K562 (cell line): ENCODE data around the gene CACNA1C. TPM values are rescaled to one million over a fixed set of nuclear protein-coding genes. Genes with fewer than 3 reads are reported as not detected.

Experiments
- ATAC-seq: fragments of 200-7000 bp; cut with Tn5 transposase; 3 replicates; pipeline ENCODE4 v1.9.1; 2020; ENCODE audit warnings: moderate library complexity
- BruUV-seq: library from RNA; stranded (reverse); fragments of 400-500 nt; replicated peaks from 2 replicates; lab custom pipeline; 2021; lab: Mats Ljungman, UMichigan
- CTCF ChIA-PET: fragments of 300-600 bp; formaldehyde crosslinking; extraction: SDS; loops from one replicate; lab custom pipeline; 2021; ENCODE audit warnings: low intra/inter-chr PET ratio; lab: Yijun Ruan, JAX
- POLR2A ChIA-PET: fragments of 300-600, 350-650 bp; sonication (Branson Sonifier 250); formaldehyde crosslinking; extraction: SDS; loops from one replicate; lab custom pipeline; 2021; ENCODE audit warnings: antibody characterized with exemption, inconsistent platforms; lab: Yijun Ruan, JAX
- DNase-seq, 4 experiments: peaks; one replicate each; pipeline versions ENCODE4 v3.0.0 to v3.0.0-alpha.2; 2011 to 2018; ENCODE audit warnings: low spot score in 3 of 4, mixed read lengths in 3 of 4; ENCODE audit errors: extremely low read depth in 1 of 4
- FAIRE-seq: peaks from 2 replicates; lab custom pipeline; 2011; peaks lifted over from hg19 to GRCh38; lab: Jason Lieb, UNC
- H2AFZ ChIP-seq: 2 replicates; pipeline ENCODE4 v1.6.0; 2011; ENCODE audit warnings: low read depth, low read length, control low read depth, inconsistent platforms
- H3K27ac ChIP-seq: fragments of 200-600 bp; 3 replicates; pipeline ENCODE4 v1.8.0; 2011; ENCODE audit warnings: low read depth, mild to moderate bottlenecking, control low read depth, inconsistent platforms, low read length, moderate library complexity, mixed read lengths; ENCODE audit errors: extremely low read depth
- H3K27me3 ChIP-seq, 2 experiments: fragments of 300-600 bp in 1 of 2; 2 replicates in 1 of 2; 3 replicates in 1 of 2; pipeline versions ENCODE4 v1.6.0 to v1.8.0; 2011; ENCODE audit warnings: inconsistent platforms in 2 of 2, low read length in 2 of 2, mild to moderate bottlenecking in 1 of 2, mixed read lengths in 1 of 2, moderate library complexity in 1 of 2; ENCODE audit not compliant: control insufficient read depth in 2 of 2, insufficient read depth in 2 of 2
- H3K36me3 ChIP-seq: fragments of 300-600 bp; 3 replicates; pipeline ENCODE4 v1.8.0; 2011; ENCODE audit warnings: mild to moderate bottlenecking, low read length, inconsistent platforms; ENCODE audit not compliant: control insufficient read depth, insufficient read depth
- H3K4me1 ChIP-seq, 2 experiments: fragments of 200-600 bp in 1 of 2; replicated peaks in 1 of 2; 2 replicates in 1 of 2; 3 replicates in 1 of 2; pipeline versions ENCODE4 v1.5.1 to v1.8.0; 2011; ENCODE audit warnings: inconsistent platforms in 2 of 2, low read length in 2 of 2, mild to moderate bottlenecking in 1 of 2, mixed read lengths in 1 of 2, moderate library complexity in 1 of 2; ENCODE audit not compliant: control insufficient read depth in 2 of 2, insufficient read depth in 2 of 2
- H3K4me2 ChIP-seq: 2 replicates; pipeline ENCODE4 v1.6.1; 2011; ENCODE audit warnings: low read length, control low read depth, inconsistent platforms, mixed read lengths; ENCODE audit not compliant: insufficient read depth
- H3K4me3 ChIP-seq: fragments of 200-600 bp; sonication (generic), shearing (Covaris generic); 2 replicates; pipeline ENCODE4 v1.5.1; 2016; ENCODE audit warnings: control low read depth, inconsistent platforms
- H3K79me2 ChIP-seq: fragments of 200-600 bp; 3 replicates; pipeline ENCODE4 v1.8.0; 2011; ENCODE audit warnings: low read length, inconsistent platforms; ENCODE audit not compliant: control insufficient read depth, insufficient read depth
- H3K9ac ChIP-seq, 2 experiments: 2 replicates each; pipeline versions ENCODE4 v1.6.0 to v1.6.1; 2011; ENCODE audit warnings: low read depth in 2 of 2, low read length in 2 of 2, control low read depth in 1 of 2, inconsistent platforms in 1 of 2, mild to moderate bottlenecking in 1 of 2, mixed read lengths in 1 of 2; ENCODE audit not compliant: insufficient read depth in 1 of 2
- H3K9me1 ChIP-seq: one replicate; pipeline ENCODE4 v1.6.0; 2011; ENCODE audit warnings: inconsistent platforms, mild to moderate bottlenecking, low read length, moderate library complexity; ENCODE audit not compliant: control insufficient read depth, insufficient read depth
- H3K9me3 ChIP-seq: replicated peaks from 2 replicates; pipeline ENCODE4 v1.5.1; 2011; ENCODE audit warnings: low read depth, low read length, inconsistent platforms; ENCODE audit not compliant: control insufficient read depth, insufficient read depth
- H4K20me1 ChIP-seq: replicated peaks from 2 replicates; pipeline ENCODE4 v1.6.1; 2011; ENCODE audit warnings: low read length, inconsistent platforms, mixed read lengths; ENCODE audit not compliant: control insufficient read depth, insufficient read depth
- DACH1 ChIP-seq: fragments of 450-650 bp; IDR thresholded peaks from 2 replicates; pipeline ENCODE4 v1.6.1; 2018; ENCODE audit not compliant: partially characterized antibody
- DDX20 ChIP-seq: fragments of 450-650 bp; IDR thresholded peaks from 2 replicates; pipeline ENCODE4 v1.6.1; 2016; ENCODE audit warnings: missing genetic modification characterization, low read depth, mild to moderate bottlenecking, missing compliant biosample characterization, moderate library complexity
- ETV6 ChIP-seq, 3 experiments: fragments of 150-350 bp in 1 of 3; sonication (generic) in 1 of 3; formaldehyde crosslinking in 1 of 3; IDR thresholded peaks; 2 replicates each; pipeline versions ENCODE4 v1.6.1 to v1.8.0; 2014 to 2022; ENCODE audit warnings: borderline replicate concordance in 2 of 3, low read depth in 2 of 3, antibody characterized with exemption in 1 of 3, low read length in 1 of 3, mild to moderate bottlenecking in 1 of 3, missing genetic modification reagents in 1 of 3
- KLF10 ChIP-seq: fragments of 250-450 bp; sonication (Bioruptor Pico); IDR thresholded peaks from 2 replicates; pipeline ENCODE4 v1.6.1; 2021; ENCODE audit warnings: matching md5 sums
- KLF13 ChIP-seq: fragments of 450-650 bp; IDR thresholded peaks from 2 replicates; pipeline ENCODE4 v1.6.1; 2016; ENCODE audit warnings: missing genetic modification characterization, low read depth, mild to moderate bottlenecking, missing compliant biosample characterization, moderate library complexity, borderline replicate concordance
- NONO ChIP-seq, 2 experiments: fragments of 200-400 bp in 1 of 2; fragments of 450-650 bp in 1 of 2; formaldehyde crosslinking in 1 of 2; IDR thresholded peaks; 2 replicates each; pipeline ENCODE4 v1.6.1; 2017; ENCODE audit warnings: low read depth in 2 of 2, mild to moderate bottlenecking in 2 of 2, moderate library complexity in 2 of 2, low read length in 1 of 2
- RBM22 ChIP-seq: fragments of 200-400 bp; formaldehyde crosslinking; IDR thresholded peaks from 2 replicates; pipeline ENCODE4 v1.6.1; 2018; ENCODE audit warnings: low read length, low read depth; ENCODE audit not compliant: poor library complexity, severe bottlenecking
- SMAD3 ChIP-seq: fragments of 450-650 bp; formaldehyde crosslinking; conservative IDR thresholded peaks from 2 replicates; pipeline ENCODE4 v1.4.0; 2020; ENCODE audit warnings: mild to moderate bottlenecking
- ZNF583 ChIP-seq: fragments of 250-450 bp; sonication (Bioruptor Pico); IDR thresholded peaks from 2 replicates; pipeline ENCODE4 v1.4.0; 2020
- WGBS: fragments of 100-300 bp; shearing (Covaris generic); methylation state at CpG from one replicate; pipeline ENCODE4 v1.1.6; 2016; ENCODE audit warnings: low coverage, mixed read lengths; ENCODE audit not compliant: insufficient coverage; ENCODE audit errors: missing lambda C conversion rate; 5-methylcytosine and 5-hydroxymethylcytosine counted together
- in situ Hi-C: fragments of 300-500 bp; cut with MboI; formaldehyde crosslinking; loops from 4 replicates; pipeline ENCODE4 v1.15.0; 2018; ENCODE audit warnings: inconsistent platforms, mixed read lengths
- intact Hi-C: fragments of 100-400 bp; cut with micrococcal nuclease; formaldehyde crosslinking; loops from 2 replicates; pipeline ENCODE4 v1.14.2; 2022
- polyA plus RNA-seq, 8 experiments: library from polyadenylated mRNA; depleted of rRNA in 4 of 8; stranded (reverse) in 5 of 8; unstranded in 3 of 8; fragments of >200 nt; fragmentation: Nextera tagmentation in 2 of 8; fragmentation: Illumina TruSeq in 1 of 8; extraction: Ambion mirVana in 2 of 8; extraction: Trizol in 1 of 8; gene quantifications; 2 replicates each; pipeline versions ENCODE4 v1.2.1 to v1.2.3, GENCODE V29; 2011 to 2014; ENCODE audit warnings: inconsistent platforms in 1 of 8, missing spikeins in 1 of 8
- total RNA-seq, 7 experiments: library from RNA; depleted of rRNA in 6 of 7; stranded (reverse); fragments of >200 nt in 6 of 7; fragmentation: Illumina TruSeq in 2 of 7; extraction: Trizol in 2 of 7; gene quantifications; 2 replicates each; pipeline versions ENCODE4 v1.2.1 to v1.2.3, GENCODE V29; 2011 to 2021; ENCODE audit warnings: low replicate concordance in 1 of 7
- TF ChIP-seq, protein P1 (sequence below): fragments of 450-650 bp; formaldehyde crosslinking; IDR thresholded peaks from 2 replicates; pipeline ENCODE4 v1.4.0; 2020; ENCODE audit warnings: mild to moderate bottlenecking, mixed read lengths

The CACNA1C gene
- total and polyA plus RNA-seq, 9 of the 15 experiments (the other 6 are each of a cell fraction or from before 2014, with no cell fraction given), result not detected

DNA sequence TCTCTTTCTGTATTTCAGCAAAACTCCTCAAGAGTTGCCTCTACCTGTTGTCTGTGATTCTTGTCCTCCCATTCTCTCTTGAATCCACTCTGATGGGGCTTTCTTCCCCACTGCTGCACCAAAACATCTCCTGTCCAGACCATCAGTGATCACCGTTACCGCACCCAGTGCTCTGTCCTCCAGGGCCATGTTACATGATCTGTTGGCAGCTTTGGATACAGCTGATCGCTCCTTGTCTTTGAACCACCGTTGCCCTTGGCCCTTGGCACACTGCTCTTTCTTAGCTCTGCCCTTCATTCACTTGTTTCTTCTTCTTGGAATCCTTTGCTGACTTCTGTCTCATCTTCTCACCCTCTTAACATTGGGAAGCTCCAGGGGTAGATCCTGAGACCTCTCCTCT, 408.3 kb downstream of the CACNA1C start:
- Histone ChIP-seq H3K4me2 (no peak overlapping the region), H3K4me1 (no peaks in the 10 kb centered on the region; a peak in 1 of 5 replicates), H2AFZ (no peak overlapping the region), H3K79me2 (no peaks in the 10 kb centered on the region), H3K9ac (no peak overlapping the region), H3K36me3 (no peaks in the 10 kb centered on the region), H3K9me1 (no peaks in the 10 kb centered on the region), H3K9me3 (no peaks in the 10 kb centered on the region), H3K27ac (no peak overlapping the region), H4K20me1 (no peaks in the 10 kb centered on the region), H3K27me3 (peaks cover 0 to 37% of the 10 kb centered on the region in 2 experiments; a peak in 3 of 5 replicates), H3K4me3 (no peak overlapping the region)
- CTCF ChIA-PET, result no interaction called here
- POLR2A ChIA-PET, result no interaction called here
- intact Hi-C loops (no loop called here), in situ Hi-C loops (no loop called here)
- ATAC-seq, result no peak
- FAIRE-seq, result no peak
- no TSS peak for BruUV-seq
- no peak for DNase-seq
- 0% methylated on average over 4 of the region's 4 CpGs for WGBS
- TF ChIP-seq ETV6 (IDR thresholded peaks at IDR 0.05; ENCODE audit: borderline replicate concordance in 1 of 2, low read depth in 2 of 2, low read length in 1 of 2), result no peak
- TF ChIP-seq ETV6 (CRISPR knock-in tag; IDR thresholded peaks at IDR 0.05; ENCODE audit: borderline replicate concordance), result no peak

DNA sequence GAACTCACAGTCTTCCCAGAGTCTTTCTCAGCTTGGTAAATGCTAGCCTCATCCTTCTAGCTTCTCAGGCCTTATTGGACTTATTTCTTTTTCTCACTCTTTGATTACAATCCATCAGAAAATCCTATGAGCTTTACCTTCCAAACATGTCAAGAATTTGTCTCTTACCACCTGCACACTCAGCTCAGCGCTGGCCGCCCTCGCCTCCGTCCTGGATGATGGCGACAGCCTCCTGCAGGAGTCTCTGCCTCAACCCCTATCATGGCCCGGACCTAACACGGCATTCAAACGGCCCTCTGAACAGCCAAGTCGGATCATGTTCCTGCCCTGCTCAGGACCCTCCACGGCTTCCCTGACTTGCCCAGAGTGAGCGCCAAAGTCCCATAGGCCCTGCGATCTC, 408.9 kb downstream of the CACNA1C start:
- BruUV-seq, result no TSS peak
- Histone ChIP-seq H3K9me1 (no peaks in the 10 kb centered on the region), H3K9me3 (no peaks in the 10 kb centered on the region), H3K36me3 (no peaks in the 10 kb centered on the region), H3K9ac (no peak overlapping the region), H4K20me1 (no peaks in the 10 kb centered on the region; the same call in 1 of the 2 replicates), H3K27ac (no peak overlapping the region), H3K4me3 (no peak overlapping the region), H2AFZ (no peak overlapping the region), H3K4me1 (no peaks in the 10 kb centered on the region; a peak in 1 of 5 replicates), H3K27me3 (peaks cover 0 to 39% of the 10 kb centered on the region in 2 experiments; a peak in 4 of 5 replicates), H3K79me2 (no peaks in the 10 kb centered on the region), H3K4me2 (no peak overlapping the region)
- FAIRE-seq (no peak), DNase-seq (no peak), ATAC-seq (no peak)
- WGBS, result 3% methylated on average over 11 of the region's 12 CpGs
- ChIA-PET CTCF (no interaction called here), POLR2A (no interaction called here)
- intact Hi-C loops (no loop called here), in situ Hi-C loops (no loop called here)
- TF ChIP-seq RBM22, result no peak
- TF ChIP-seq KLF13 (tag), result no peak
- TF ChIP-seq, protein P1, sequence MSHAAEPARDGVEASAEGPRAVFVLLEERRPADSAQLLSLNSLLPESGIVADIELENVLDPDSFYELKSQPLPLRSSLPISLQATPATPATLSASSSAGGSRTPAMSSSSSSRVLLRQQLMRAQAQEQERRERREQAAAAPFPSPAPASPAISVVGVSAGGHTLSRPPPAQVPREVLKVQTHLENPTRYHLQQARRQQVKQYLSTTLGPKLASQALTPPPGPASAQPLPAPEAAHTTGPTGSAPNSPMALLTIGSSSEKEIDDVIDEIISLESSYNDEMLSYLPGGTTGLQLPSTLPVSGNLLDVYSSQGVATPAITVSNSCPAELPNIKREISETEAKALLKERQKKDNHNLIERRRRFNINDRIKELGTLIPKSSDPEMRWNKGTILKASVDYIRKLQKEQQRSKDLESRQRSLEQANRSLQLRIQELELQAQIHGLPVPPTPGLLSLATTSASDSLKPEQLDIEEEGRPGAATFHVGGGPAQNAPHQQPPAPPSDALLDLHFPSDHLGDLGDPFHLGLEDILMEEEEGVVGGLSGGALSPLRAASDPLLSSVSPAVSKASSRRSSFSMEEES (CRISPR knock-in tag), result no peak
- TF ChIP-seq SMAD3 (CRISPR knock-in tag), result no peak
- TF ChIP-seq DDX20 (tag), result no peak
- no peak for TF ChIP-seq NONO (IDR thresholded peaks at IDR 0.05; ENCODE audit: low read depth in 2 of 2, low read length in 1 of 2)
- TF ChIP-seq ZNF583 (CRISPR knock-in tag), result no peak
- TF ChIP-seq DACH1, result no peak
- no peak for TF ChIP-seq KLF10 (CRISPR knock-in tag)
